NCI-H2029 treated with DMSO at 0.1 percent for 48 hours (cell line): Measurements from ENCODE around the gene C6orf89.
A peak's percentile ranks its signal among the peaks of the same experiment; 100 is the strongest.

Source experiments
- DNase-seq: peaks from one replicate; lab custom pipeline; 2025; lab: John Stamatoyannopoulos, UW

C6orf89 gene, protein sequence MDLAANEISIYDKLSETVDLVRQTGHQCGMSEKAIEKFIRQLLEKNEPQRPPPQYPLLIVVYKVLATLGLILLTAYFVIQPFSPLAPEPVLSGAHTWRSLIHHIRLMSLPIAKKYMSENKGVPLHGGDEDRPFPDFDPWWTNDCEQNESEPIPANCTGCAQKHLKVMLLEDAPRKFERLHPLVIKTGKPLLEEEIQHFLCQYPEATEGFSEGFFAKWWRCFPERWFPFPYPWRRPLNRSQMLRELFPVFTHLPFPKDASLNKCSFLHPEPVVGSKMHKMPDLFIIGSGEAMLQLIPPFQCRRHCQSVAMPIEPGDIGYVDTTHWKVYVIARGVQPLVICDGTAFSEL

GRCh38 chr6:36885461-36886401 lies at the start of gene C6orf89:
TSS of gene C6orf89 (plus strand) at chr6:36885952. CDS start at chr6:36899445, 13,493 bp downstream.
- peak; percentile 94 for DNase-seq

- DNase-seq, result no peak
These were observed 49.4 kb upstream of the C6orf89 start for GRCh38 chr6:36836111-36837021.

- no peak for DNase-seq
These were observed 48.8 kb upstream of the C6orf89 start for GRCh38 chr6:36837022-36837339.

DNA sequence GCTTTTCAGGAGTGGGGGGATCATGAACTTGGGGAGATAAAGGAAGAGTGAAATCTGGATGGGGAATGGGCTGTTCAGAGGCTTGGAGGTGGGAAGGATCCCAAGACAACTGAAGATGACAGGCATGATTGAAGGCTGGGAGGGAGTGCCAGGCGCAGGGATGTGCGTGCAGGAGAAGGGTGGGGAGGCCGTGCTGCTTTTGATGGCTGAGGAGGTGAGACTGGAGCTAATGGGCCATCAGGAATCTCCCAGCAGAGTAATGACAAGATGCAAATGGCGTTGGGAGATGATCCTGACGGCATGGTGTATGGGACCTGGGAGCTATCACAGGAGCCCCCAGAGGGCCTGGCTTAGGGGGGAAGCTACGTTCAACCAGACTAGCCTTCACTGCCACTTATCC lies 48.1 kb upstream of the C6orf89 start:
- no peak for DNase-seq

GRCh38 chr6:36838896-36839748 lies 46.6 kb upstream of the C6orf89 start, which contains the start of gene CPNE5:
TSS of gene CPNE5 (minus strand) at chr6:36839444. CDS start at chr6:36839377, 67 bp downstream.
- DNase-seq, result no peak

DNA sequence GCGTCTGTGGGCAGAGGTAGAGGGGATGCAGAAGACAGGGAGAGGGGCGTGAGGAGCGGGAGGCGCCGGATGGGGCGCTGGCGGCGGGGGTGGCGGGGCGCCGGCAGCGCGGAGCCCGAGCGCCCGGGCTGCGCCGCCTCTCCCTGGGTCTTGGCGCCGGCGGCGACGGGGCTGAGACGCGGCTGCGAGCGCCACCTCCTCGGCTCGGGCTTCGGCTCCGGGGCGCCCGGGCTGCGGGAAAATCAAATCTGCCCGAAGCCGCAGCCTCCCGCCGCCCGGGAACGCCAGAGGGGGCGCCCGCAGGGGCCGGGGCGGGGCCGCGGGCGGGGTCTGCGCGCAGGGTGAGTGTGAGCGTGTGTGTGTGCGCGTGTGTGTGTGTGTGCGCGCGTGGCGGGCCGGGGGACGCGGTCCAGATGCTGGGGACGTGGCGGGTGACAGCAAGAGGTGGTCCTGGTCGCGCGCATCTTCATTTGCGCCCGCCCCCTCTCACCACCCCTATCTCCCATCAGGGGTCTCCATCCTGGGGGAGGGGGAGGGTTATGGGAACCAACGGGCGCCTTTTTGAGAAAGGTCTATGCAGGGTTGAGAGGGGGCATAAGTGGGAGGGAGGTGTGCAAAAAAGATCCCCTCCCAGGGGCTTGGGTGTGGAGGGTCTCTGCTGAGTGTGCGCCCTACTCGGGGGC lies 45.9 kb upstream of the C6orf89 start:
- no peak for DNase-seq

DNA sequence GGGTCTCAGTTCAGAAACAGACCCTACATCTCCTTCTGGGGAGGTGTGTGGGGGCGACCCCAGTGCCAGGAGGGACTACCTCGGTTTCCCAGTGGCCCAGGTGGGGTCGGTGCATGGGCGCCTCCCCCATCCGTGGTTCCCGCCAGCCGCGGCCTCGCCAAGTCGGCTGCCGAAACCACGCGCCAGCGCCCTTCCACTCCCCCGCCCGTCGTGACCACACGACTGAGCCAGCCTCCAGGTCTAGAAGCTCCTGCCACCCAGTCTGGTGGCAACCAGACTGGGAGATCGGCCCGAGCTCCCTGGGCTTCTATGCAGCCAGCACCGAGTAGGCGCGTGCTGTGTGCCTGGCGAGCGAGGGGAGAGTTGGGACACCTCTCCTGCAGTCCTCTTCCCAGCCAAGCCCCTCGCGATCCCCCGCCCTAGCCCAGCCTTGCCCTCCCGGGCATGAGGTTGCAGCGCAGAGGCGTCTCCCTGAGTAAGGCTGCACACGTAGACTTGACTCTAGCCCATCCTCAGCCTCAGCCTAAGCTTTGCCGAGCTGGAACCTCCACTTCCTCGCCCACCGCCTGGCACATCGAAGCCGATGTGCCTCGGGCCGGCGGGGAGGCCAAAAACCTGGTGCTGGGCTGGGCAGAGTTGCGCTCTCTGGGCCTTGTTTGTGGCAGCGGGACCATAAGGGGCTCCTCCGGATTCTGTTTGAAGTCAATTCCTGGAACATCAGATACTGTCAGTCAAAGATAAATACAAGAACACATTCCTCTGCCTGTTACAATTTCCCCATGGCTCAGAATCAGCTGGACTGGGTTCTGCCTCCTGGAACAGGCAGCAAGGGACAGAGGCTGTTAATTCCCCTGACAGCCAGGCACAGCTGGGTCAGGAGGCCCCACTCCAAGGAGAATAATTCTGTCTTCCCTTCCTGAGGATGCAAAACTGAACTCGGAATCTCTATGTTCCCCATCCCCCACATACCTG lies 45.0 kb upstream of the C6orf89 start:
- DNase-seq, result no peak

DNA sequence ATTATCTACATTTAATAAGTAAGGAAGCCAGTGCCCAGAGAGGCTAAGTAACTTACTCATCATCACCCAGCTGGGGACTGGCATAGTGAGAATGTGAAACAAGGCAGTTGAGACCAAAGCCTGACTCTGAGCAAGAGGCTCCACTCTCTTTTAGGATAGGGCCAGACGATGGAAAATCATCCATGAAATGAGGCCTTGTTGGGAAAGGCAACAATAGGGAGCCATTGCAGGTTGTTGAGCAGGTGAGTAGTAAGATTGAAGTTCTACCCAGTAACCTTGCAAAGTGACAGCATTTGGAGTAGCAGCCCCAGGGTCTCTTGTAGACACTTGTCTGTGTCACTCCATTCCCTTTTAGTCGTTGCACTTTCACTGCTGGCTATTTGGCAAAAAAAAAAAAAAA lies 44.0 kb upstream of the C6orf89 start:
- no peak for DNase-seq

DNA sequence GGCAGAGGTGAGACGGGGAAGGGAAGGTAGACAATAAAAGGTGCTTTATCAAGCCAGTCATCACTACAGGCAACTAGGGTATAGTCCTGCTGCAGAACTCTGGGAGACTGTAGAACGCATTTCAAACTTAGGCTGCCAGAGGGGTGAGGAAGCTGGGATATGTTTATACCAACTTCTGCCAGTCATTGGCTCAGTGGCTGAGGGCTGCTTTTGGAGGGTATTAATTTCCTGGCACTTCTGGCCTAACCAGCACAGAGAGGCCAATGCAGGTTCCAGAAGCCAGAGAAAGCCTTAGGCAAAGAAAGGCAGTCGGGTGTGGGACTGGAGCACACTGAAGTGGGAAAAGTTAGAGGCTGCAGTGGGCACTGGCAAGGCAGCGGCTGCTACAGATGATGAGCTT lies 42.6 kb upstream of the C6orf89 start:
- no peak for DNase-seq

DNA sequence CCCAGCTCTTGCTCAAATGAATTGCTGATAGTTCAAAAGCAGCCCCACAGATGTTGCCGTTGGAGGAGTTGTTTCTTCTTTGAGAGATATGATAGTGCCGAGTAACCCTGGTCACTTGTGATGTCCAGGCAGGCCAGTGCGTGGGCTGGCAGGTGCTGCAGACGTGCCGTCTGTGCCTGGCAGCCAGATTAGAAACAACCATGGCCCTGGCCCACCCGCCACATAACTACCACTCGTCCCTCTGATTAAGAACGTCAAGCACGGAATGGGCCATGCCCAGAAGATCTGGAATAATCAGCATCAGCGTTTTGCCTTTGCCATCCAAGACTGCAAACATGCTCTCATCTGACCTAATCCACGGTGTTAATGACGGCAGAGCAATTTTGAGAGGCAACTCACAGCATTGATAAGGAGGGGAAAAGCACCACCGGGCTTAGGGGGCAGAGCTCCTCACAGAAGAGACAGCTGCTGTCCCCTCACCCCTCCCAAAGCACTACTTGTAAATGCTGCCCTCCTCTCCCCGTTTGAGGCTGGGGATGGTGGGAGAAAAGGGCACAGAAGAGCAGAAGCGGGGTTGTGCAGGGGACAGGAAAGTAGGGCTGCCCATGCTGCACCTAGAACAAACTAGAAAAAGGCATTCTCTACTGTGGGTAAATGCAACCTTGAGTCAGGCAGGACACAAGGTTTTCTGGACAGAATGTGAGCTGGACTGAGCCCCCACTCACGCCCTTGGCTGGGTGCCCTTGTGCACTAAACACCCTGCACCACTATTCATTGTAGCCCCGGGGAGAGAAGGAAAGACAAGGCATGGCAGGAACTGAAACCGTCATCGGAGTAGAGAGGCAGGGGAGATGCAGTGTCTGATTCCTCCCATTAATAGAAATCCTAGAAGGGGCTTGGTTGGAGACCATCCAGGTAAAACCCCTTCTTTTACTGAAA lies 41.3 kb upstream of the C6orf89 start:
- DNase-seq, result no peak

- DNase-seq, result no peak
These were observed 40.5 kb upstream of the C6orf89 start for GRCh38 chr6:36845233-36845632.

- no peak for DNase-seq
These were observed 38.6 kb upstream of the C6orf89 start for GRCh38 chr6:36847152-36847551.

GRCh38 chr6:36847991-36848390 lies 37.8 kb upstream of the C6orf89 start:
- DNase-seq, result no peak

DNA sequence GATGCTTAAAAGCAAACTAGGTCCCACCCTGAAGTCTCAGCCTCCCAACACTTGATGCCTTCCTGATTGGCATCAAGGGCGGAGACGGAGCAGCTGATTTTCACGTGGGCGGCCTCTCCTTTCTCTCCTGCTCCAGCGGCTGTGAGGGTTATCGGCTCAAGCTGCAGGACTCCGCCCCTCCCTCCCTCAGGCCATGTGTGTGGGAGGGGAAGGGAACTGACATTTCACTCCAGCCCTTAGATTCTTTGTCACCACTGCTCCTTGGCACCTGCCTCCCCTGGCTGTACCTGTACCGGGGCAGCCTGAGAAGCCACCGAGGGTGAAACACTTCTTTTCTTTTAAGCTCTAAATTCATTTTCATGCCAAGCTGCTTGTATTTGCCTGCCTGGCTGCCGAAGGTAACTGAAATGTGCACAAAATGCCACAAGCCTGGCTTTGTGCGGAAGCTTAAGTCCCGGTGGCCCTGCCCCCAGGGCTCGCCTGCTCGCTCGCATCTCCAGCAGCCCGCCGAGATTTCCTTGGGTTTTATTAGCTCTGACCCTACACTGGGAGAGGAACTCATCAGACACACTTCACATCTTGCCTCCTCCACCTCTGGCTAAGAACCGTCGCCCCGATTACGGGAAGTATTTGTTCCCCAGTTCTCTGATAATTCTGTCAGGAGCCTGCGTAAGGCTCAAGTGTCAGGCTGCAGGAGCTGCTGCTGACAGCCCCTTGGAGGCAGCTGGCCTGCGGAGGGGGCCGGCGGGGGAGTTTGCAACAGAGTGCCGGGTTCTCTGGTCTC lies 36.9 kb upstream of the C6orf89 start:
- DNase-seq, result no peak

DNA sequence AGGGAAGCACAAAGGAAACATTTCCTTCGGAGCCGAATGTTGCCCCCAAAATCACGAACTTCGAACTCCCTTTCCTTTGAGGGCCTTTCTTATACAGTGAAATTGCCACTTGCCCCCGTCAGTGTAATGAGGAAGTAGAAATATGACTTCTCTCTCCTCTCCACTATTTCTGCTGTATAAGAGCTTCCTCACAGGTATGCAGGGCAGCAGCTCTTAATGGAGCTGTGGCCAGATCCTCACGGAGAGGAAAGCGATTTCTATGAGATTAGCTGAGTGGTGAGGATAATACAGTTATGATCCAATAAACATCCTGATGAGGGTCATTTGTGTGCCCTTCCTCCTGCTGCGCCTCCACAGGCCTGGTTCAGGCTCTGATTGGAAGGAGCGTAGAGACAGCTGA lies 35.7 kb upstream of the C6orf89 start:
- no peak for DNase-seq

- DNase-seq, result peak; percentile 50
These were observed 34.6 kb upstream of the C6orf89 start for GRCh38 chr6:36851149-36851614.

GRCh38 chr6:36851626-36852025 lies 34.1 kb upstream of the C6orf89 start:
- DNase-seq, result no peak
